ENCODE measurements around the gene SPINT3. TPM values are rescaled to one million over a fixed set of nuclear protein-coding genes. Genes with fewer than 3 reads are reported as not detected.

The SPINT3 gene
- total and polyA plus RNA-seq, 12 donors: not detected

GRCh38 chr20:45496166-45496565, 19.3 kb downstream of the SPINT3 start:
- TF ChIP-seq POLR2A (IDR thresholded peaks at IDR 0.05): no peak
- no peak for TF ChIP-seq CTCF (IDR thresholded peaks at IDR 0.05)
- no peaks in the 10 kb centered on the region for H3K9me3 ChIP-seq (replicated peaks in 1 of 3)
- no peaks in the 10 kb centered on the region for H3K4me1 ChIP-seq (replicated peaks in 1 of 2)
- no peak overlapping the region for H3K4me3 ChIP-seq
- no peak for DNase-seq
- H3K27me3 ChIP-seq: peaks cover 11% of the 10 kb centered on the region
- H3K27ac ChIP-seq: no peak overlapping the region
- no peaks in the 10 kb centered on the region for H3K36me3 ChIP-seq (replicated peaks in 1 of 2)
- 64 to 71% (median 67%) methylated on average over 3 of the region's 3 CpGs for WGBS, 4 donors
- intact Hi-C loops (cut with DNase I): no loop called here

GRCh38 chr20:45495501-45495941, 19.9 kb downstream of the SPINT3 start:
- H3K27me3 ChIP-seq: peaks cover 8% of the 10 kb centered on the region
- 50 to 88% (median 78%) methylated on average over 1 of the region's 1 CpG; no CpG with 5 or more reads in 1 of the 4 donors for WGBS, 4 donors

GRCh38 chr20:45489083-45489531, 26.3 kb downstream of the SPINT3 start:
- H3K4me1 ChIP-seq (replicated peaks in 1 of 2): no peaks in the 10 kb centered on the region
- WGBS, 4 donors: 0 to 40% (median 19%) methylated on average over 1 of the region's 1 CpG
- H3K36me3 ChIP-seq (replicated peaks in 1 of 2): no peaks in the 10 kb centered on the region
- H3K27ac ChIP-seq: no peak overlapping the region
- intact Hi-C loops (cut with DNase I): no loop called here
- no peak overlapping the region for H3K4me3 ChIP-seq
- TF ChIP-seq POLR2A (IDR thresholded peaks at IDR 0.05): no peak
- TF ChIP-seq CTCF (IDR thresholded peaks at IDR 0.05): no peak
- no peaks in the 10 kb centered on the region for H3K9me3 ChIP-seq (replicated peaks in 1 of 3)
- H3K27me3 ChIP-seq: no peaks in the 10 kb centered on the region
- peak in 3 of 7 donors; percentile 12 to 35 (median 30) for DNase-seq

More at GRCh38 chr20:45495501-45495941, 19.9 kb downstream of the SPINT3 start:
- H3K27ac ChIP-seq: no peak overlapping the region
- no peaks in the 10 kb centered on the region for H3K36me3 ChIP-seq (replicated peaks in 1 of 2)
- intact Hi-C loops (cut with DNase I): no loop called here
- H3K9me3 ChIP-seq (replicated peaks in 1 of 3): no peaks in the 10 kb centered on the region
- DNase-seq: no peak
- H3K4me3 ChIP-seq: no peak overlapping the region
- no peaks in the 10 kb centered on the region for H3K4me1 ChIP-seq (replicated peaks in 1 of 2)
- TF ChIP-seq POLR2A (IDR thresholded peaks at IDR 0.05): no peak
- TF ChIP-seq CTCF (IDR thresholded peaks at IDR 0.05): no peak

- Histone ChIP-seq H3K4me1 (replicated peaks in 1 of 2) (no peaks in the 10 kb centered on the region), H3K27ac (no peak overlapping the region), H3K4me3 (no peak overlapping the region), H3K27me3 (no peaks in the 10 kb centered on the region), H3K9me3 (replicated peaks in 1 of 3) (no peaks in the 10 kb centered on the region), H3K36me3 (replicated peaks in 1 of 2) (no peaks in the 10 kb centered on the region)
- no peak for DNase-seq
- no peak for TF ChIP-seq POLR2A (IDR thresholded peaks at IDR 0.05)
- no peak for TF ChIP-seq CTCF (IDR thresholded peaks at IDR 0.05)
- WGBS, 4 donors: 25 to 31% (median 27%) methylated on average over 6 to 20 of the region's 20 CpGs
- intact Hi-C loops (cut with DNase I): no loop called here
These were observed 28.2 kb downstream of the SPINT3 start for GRCh38 chr20:45487231-45487635.
